GM19452 (cell line): ENCODE results near the gene ZNF726.
"Not testable (repeated sequence)": the region's sequence is repeated elsewhere in the genome, so short reads cannot be mapped to it uniquely, and the experiment has no call there.

Experiments used
- ATAC-seq: cut with Tn5 transposase; IDR thresholded peaks from one replicate; pipeline ENCODE4 v1.9.1; 2021; ENCODE audit not compliant: unreplicated experiment

Gene ZNF726

GRCh38 chr19:23943411-23943810 is 28.7 kb downstream of the ZNF726 start:
- ATAC-seq, result no peak

- ATAC-seq, result no peak
These were observed 31.9 kb downstream of the ZNF726 start for GRCh38 chr19:23946569-23946968.

- ATAC-seq, result no peak
These were observed 34.9 kb downstream of the ZNF726 start for GRCh38 chr19:23949611-23950010.

- ATAC-seq, result no peak
These were observed 41.4 kb downstream of the ZNF726 start for GRCh38 chr19:23956051-23956450.

- no peak for ATAC-seq
These were observed 43.1 kb downstream of the ZNF726 start for GRCh38 chr19:23957660-23958281.

- not testable (repeated sequence) for ATAC-seq
These were observed 48.7 kb downstream of the ZNF726 start for GRCh38 chr19:23963396-23963795.

DNA sequence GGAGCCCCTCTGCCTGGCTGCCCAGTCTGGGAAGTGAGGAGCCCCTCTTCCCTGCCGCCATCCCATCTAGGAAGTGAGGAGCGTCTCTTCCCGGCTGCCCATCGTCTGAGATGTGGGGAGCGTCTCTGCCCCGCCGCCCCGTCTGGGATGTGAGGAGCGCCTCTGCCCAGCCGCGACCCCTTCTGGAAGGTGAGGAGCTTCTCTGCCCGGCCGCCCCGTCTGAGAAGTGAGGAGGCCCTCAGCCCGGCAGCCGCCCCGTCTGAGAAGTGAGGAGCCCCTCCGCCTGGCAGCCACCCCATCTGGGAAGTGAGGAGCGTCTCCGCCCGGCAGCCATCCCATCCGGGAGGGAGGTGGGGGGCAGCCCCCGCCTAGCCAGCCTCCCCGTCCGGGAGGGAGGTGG is 49.2 kb downstream of the ZNF726 start:
- not testable (repeated sequence) for ATAC-seq

DNA sequence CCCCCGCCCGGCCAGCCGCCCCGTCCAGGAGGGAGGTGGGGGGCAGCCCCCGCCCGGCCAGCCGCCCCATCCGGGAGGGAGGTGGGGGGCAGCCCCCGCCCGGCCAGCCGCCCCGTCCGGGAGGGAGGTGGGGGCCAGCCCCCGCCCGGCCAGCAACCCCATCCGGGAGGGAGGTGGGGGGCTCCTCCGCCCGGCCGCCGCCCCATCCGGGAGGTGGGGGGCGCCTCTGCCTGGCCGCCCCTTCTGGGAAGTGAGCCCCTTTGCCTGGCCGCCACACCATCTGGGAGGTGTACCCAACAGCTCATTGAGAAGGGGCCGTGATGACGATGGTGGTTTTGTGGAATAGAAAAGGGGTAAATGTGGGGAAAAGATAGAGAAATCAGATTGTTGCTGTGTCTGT is 49.6 kb downstream of the ZNF726 start:
- ATAC-seq, result not testable (repeated sequence)

GRCh38 chr19:23969630-23970029 is 54.9 kb downstream of the ZNF726 start:
- ATAC-seq, result no peak

GRCh38 chr19:23971598-23971997 is 56.9 kb downstream of the ZNF726 start:
- no peak for ATAC-seq

DNA sequence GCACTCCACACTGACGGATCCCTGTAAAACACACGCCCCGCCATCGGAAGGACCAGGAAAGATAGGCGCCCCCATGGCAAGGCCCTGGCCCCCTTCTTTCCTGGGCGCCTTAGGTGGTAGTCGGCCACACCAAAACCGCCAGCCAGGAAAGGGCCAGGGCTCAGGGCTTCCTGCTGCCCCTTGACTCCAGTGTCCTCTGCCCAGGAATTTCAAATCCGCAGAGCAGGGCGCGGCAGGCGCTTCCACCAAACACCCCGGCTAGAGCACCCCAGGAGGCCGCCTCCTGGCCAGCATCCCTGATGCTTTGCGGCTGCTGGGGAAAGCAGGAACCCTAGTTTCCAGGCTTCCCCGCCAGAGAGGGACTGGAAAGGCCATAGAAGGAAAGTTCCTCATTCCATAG is 57.5 kb downstream of the ZNF726 start:
- no peak for ATAC-seq

- ATAC-seq, result no peak
These were observed 60.3 kb downstream of the ZNF726 start for GRCh38 chr19:23974941-23975340.

DNA sequence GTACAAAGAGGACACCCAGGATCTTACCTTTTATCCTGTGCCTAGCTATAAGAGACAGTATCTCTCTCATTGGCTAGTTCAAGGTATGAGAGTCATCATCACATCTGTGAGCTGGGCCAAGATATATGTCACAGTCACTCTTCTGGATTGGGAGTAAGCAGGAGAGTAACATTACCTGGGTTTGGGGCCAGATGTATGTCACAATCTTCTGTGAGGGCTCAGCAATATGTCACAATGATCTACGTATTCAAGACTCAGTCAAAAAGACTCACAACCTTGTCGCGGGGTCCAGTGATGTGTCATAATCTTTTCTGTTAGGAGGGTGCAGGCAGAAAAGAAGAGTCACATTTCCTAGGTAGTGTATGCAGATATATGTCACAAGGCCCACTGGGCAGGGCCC is 61.9 kb downstream of the ZNF726 start:
- ATAC-seq, result not testable (repeated sequence)

- not testable (repeated sequence) for ATAC-seq
These were observed 62.6 kb downstream of the ZNF726 start for GRCh38 chr19:23977256-23977655.

GRCh38 chr19:23978068-23978467 is 63.4 kb downstream of the ZNF726 start:
- no peak for ATAC-seq

- no peak for ATAC-seq
These were observed 66.1 kb downstream of the ZNF726 start for GRCh38 chr19:23980805-23981204.

DNA sequence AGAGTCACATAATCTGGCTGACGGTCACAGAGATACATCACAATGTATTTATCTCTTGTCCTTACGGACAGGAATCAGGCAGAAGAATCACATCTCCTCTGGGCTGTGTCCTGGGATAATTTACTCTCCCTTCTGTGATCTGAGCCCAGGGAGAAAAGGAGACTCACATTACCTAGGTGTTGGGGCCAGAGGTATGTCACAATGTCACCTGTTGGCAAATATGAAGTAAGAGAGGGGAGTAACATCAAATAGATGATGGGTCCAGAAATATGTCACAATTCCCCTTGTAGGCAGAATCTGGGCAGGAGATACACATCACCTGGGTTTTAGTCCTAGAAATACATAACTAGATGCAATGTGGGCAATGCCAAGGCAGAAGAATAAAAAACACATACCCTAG is 67.2 kb downstream of the ZNF726 start:
- no peak for ATAC-seq

GRCh38 chr19:23983406-23983805 is 68.7 kb downstream of the ZNF726 start:
- no peak for ATAC-seq
